ENCODE data around the gene CADM1. TPM values are rescaled to one million over a fixed set of nuclear protein-coding genes. Genes with fewer than 3 reads are reported as not detected.

Gene CADM1
- total and polyA plus RNA-seq, 10 of the 15 experiments (the other 5 are each of a cell fraction or from before 2014, with no cell fraction given): 0.03 to 0.48 (median 0.15) TPM; not detected in 3

DNA sequence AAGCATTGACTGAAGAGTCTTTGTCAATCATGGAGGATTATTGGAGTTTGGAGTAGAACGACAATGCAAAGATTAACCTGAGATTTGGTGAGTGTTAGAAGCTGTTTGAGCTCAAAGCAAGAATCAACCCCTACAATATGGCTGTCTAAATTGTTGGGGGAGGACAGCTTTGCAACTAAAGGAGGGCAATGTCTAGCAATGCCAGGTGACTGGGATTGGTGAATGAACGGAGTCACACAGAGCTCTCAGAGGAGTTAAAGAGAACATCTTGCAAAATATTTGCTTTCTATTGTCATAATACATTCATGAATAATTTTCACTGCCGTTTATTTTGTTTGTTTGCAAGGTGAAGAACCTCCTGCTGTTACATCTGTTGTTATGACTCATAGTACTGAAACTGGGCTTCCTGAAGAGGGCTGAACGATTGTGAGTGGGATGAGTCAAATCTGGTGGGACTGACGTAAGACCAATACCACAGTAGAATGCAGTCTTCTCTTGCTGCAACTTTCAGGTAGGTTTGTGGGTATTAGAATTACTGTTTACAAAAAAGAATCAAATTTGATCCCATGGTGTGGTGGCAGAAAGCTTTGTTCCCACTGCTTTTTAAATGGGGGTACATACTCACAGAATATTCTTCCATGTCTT, 281.9 kb downstream of the CADM1 start (continued):
- TF ChIP-seq, protein P1, sequence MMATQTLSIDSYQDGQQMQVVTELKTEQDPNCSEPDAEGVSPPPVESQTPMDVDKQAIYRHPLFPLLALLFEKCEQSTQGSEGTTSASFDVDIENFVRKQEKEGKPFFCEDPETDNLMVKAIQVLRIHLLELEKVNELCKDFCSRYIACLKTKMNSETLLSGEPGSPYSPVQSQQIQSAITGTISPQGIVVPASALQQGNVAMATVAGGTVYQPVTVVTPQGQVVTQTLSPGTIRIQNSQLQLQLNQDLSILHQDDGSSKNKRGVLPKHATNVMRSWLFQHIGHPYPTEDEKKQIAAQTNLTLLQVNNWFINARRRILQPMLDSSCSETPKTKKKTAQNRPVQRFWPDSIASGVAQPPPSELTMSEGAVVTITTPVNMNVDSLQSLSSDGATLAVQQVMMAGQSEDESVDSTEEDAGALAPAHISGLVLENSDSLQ (IDR thresholded peaks at IDR 0.05): 0 out of 2 replicates have a peak, but pooled peaks have one; percentile 18
- TF ChIP-seq PAX8 (IDR thresholded peaks at IDR 0.05) (no peak), TCF7 (IDR thresholded peaks at IDR 0.05; ENCODE audit: borderline replicate concordance) (peak; percentile 76), JUNB (IDR thresholded peaks at IDR 0.05) (peak; percentile 100), EGR1 (IDR thresholded peaks at IDR 0.05; ENCODE audit: borderline replicate concordance in 1 of 2, low read depth in 2 of 2, low read length in 2 of 2) (0 out of 3 replicates have a peak, but pooled peaks of 1 of the 2 experiments have one; percentile 10), MTA3 (IDR thresholded peaks at IDR 0.05; ENCODE audit: borderline replicate concordance, low read length) (peak; percentile 92; the same call in 1 of the 2 replicates), SRF (IDR thresholded peaks at IDR 0.05; ENCODE audit: low read depth in 2 of 2, low read length in 2 of 2) (peak in 1 of 2 experiments; percentile 78; a peak in 2 of 4 replicates), GATAD2B (conservative IDR thresholded peaks at IDR 0.05; ENCODE audit: low read depth) (no peak), SMAD5 (IDR thresholded peaks at IDR 0.05; ENCODE audit: low read depth) (no peak), BMI1 (IDR thresholded peaks at IDR 0.05; ENCODE audit: borderline replicate concordance) (peak; percentile 21; the same call in 1 of the 2 replicates), MEF2A (IDR thresholded peaks at IDR 0.05; ENCODE audit: insufficient read depth, low read depth, low read length) (peak; percentile 88), BCL11A (IDR thresholded peaks at IDR 0.05; ENCODE audit: low read depth, low read length) (peak; percentile 99), POU2F2 (IDR thresholded peaks at IDR 0.05; ENCODE audit: borderline replicate concordance, low read depth, low read length) (peak; percentile 92), MTA2 (IDR thresholded peaks at IDR 0.05; ENCODE audit: low read depth) (peak; percentile 80; the same call in 1 of the 2 replicates), RFX5 (IDR thresholded peaks at IDR 0.05; ENCODE audit: low read depth, low read length) (no peak), LARP7 (IDR thresholded peaks at IDR 0.05) (no peak), MYB (IDR thresholded peaks at IDR 0.05; ENCODE audit: borderline replicate concordance, low read depth, low read length) (no peak), NR2F1 (conservative IDR thresholded peaks at IDR 0.05) (peak; percentile 45; the same call in 1 of the 2 replicates), TARDBP (IDR thresholded peaks at IDR 0.05; ENCODE audit: borderline replicate concordance) (0 out of 2 replicates have a peak, but pooled peaks have one; percentile 7), EED (IDR thresholded peaks at IDR 0.05; ENCODE audit: low read depth) (peak; percentile 95), TAF1 (IDR thresholded peaks at IDR 0.05; ENCODE audit: borderline replicate concordance, low read depth, low read length) (no peak), ATF7 (IDR thresholded peaks at IDR 0.05; ENCODE audit: low read depth) (peak; percentile 90), POLR2AphosphoS2 (IDR thresholded peaks at IDR 0.05; ENCODE audit: low read depth, low read length) (no peak)
- TF ChIP-seq, protein P2, sequence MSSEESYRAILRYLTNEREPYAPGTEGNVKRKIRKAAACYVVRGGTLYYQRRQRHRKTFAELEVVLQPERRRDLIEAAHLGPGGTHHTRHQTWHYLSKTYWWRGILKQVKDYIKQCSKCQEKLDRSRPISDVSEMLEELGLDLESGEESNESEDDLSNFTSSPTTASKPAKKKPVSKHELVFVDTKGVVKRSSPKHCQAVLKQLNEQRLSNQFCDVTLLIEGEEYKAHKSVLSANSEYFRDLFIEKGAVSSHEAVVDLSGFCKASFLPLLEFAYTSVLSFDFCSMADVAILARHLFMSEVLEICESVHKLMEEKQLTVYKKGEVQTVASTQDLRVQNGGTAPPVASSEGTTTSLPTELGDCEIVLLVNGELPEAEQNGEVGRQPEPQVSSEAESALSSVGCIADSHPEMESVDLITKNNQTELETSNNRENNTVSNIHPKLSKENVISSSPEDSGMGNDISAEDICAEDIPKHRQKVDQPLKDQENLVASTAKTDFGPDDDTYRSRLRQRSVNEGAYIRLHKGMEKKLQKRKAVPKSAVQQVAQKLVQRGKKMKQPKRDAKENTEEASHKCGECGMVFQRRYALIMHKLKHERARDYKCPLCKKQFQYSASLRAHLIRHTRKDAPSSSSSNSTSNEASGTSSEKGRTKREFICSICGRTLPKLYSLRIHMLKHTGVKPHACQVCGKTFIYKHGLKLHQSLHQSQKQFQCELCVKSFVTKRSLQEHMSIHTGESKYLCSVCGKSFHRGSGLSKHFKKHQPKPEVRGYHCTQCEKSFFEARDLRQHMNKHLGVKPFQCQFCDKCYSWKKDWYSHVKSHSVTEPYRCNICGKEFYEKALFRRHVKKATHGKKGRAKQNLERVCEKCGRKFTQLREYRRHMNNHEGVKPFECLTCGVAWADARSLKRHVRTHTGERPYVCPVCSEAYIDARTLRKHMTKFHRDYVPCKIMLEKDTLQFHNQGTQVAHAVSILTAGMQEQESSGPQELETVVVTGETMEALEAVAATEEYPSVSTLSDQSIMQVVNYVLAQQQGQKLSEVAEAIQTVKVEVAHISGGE (CRISPR knock-in tag; IDR thresholded peaks at IDR 0.05): no peak
- TF ChIP-seq, protein P3, sequence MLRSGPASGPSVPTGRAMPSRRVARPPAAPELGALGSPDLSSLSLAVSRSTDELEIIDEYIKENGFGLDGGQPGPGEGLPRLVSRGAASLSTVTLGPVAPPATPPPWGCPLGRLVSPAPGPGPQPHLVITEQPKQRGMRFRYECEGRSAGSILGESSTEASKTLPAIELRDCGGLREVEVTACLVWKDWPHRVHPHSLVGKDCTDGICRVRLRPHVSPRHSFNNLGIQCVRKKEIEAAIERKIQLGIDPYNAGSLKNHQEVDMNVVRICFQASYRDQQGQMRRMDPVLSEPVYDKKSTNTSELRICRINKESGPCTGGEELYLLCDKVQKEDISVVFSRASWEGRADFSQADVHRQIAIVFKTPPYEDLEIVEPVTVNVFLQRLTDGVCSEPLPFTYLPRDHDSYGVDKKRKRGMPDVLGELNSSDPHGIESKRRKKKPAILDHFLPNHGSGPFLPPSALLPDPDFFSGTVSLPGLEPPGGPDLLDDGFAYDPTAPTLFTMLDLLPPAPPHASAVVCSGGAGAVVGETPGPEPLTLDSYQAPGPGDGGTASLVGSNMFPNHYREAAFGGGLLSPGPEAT (IDR thresholded peaks at IDR 0.05; ENCODE audit: low read depth): peak; percentile 53; the same call in 1 of the 2 replicates
- TF ChIP-seq, protein P4, sequence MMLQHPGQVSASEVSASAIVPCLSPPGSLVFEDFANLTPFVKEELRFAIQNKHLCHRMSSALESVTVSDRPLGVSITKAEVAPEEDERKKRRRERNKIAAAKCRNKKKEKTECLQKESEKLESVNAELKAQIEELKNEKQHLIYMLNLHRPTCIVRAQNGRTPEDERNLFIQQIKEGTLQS (IDR thresholded peaks at IDR 0.05; ENCODE audit: borderline replicate concordance, extremely low read depth, low read depth, low read length): no peak
